T-helper 17 cell (primary cell): ENCODE data around the gene PARD3. TPM values are rescaled to one million over a fixed set of nuclear protein-coding genes. Genes with fewer than 3 reads are reported as not detected.
"Not testable (repeated sequence)": the region's sequence is repeated elsewhere in the genome, so short reads cannot be mapped to it uniquely, and the experiment has no call there.

Source experiments
- ATAC-seq: fragments of 150-1000 bp; cut with Tn5 transposase; 2 replicates; pipeline ENCODE4 v1.10.0; 2021; ENCODE audit warnings: mild to moderate bottlenecking, moderate library complexity
- DNase-seq, 3 donors: peaks; one replicate each; pipeline versions ENCODE4 v3.0.0 to v3.0.0-alpha.2; 2020 to 2021
- H3K9me3 ChIP-seq: one replicate; pipeline ENCODE4 v1.7.0; 2013; ENCODE audit warnings: low read length, mild to moderate bottlenecking; ENCODE audit not compliant: control insufficient read depth, poor library complexity, severe bottlenecking
- H3K27ac Mint-ChIP-seq: one replicate; pipeline ENCODE4 v1.8.0; 2022; ENCODE audit warnings: mild to moderate bottlenecking, moderate library complexity, mixed read lengths
- H3K27me3 Mint-ChIP-seq: one replicate; pipeline ENCODE4 v1.8.0; 2022; ENCODE audit warnings: mixed read lengths
- H3K36me3 Mint-ChIP-seq: one replicate; pipeline ENCODE4 v1.8.0; 2022; ENCODE audit warnings: low read depth, mixed read lengths
- H3K4me1 Mint-ChIP-seq: one replicate; pipeline ENCODE4 v1.8.0; 2022; ENCODE audit warnings: mild to moderate bottlenecking, mixed read lengths
- H3K4me3 Mint-ChIP-seq: one replicate; pipeline ENCODE4 v1.8.0; 2022; ENCODE audit warnings: mild to moderate bottlenecking, moderate library complexity, mixed read lengths
- total RNA-seq, 4 donors: library from RNA in 2 of 4; stranded (reverse) in 2 of 4; gene quantifications; one replicate each; pipeline ENCODE4 v1.2.3 and lab custom pipeline; 2022 to 2026

PARD3 gene
- total RNA-seq, 2 donors from 2014 or later, result 0.32 to 8.2 TPM

- Mint-ChIP-seq H3K27me3 (peaks cover 4% of the 10 kb centered on the region), H3K36me3 (no peaks in the 10 kb centered on the region), H3K4me3 (no peak overlapping the region), H3K27ac (no peak overlapping the region), H3K4me1 (no peaks in the 10 kb centered on the region)
- H3K9me3 ChIP-seq, result no peaks in the 10 kb centered on the region
- no peak for DNase-seq
- ATAC-seq, result no peak
Measured at GRCh38 chr10:34454590-34455261, 360.4 kb downstream of the PARD3 start.

- Mint-ChIP-seq H3K4me3 (no peak overlapping the region), H3K27me3 (peaks cover 5% of the 10 kb centered on the region), H3K4me1 (no peaks in the 10 kb centered on the region), H3K36me3 (no peaks in the 10 kb centered on the region), H3K27ac (no peak overlapping the region)
- no peaks in the 10 kb centered on the region for H3K9me3 ChIP-seq
- no peak for DNase-seq
- ATAC-seq, result no peak
Measured at GRCh38 chr10:34449836-34450235, 365.3 kb downstream of the PARD3 start.

GRCh38 chr10:34446049-34446448, 369.0 kb downstream of the PARD3 start:
- H3K27ac Mint-ChIP-seq, result no peak overlapping the region
- ATAC-seq (no peak), DNase-seq (no peak)
- H3K27me3 Mint-ChIP-seq, result peaks cover 16% of the 10 kb centered on the region
- no peaks in the 10 kb centered on the region for H3K9me3 ChIP-seq
- H3K4me1 Mint-ChIP-seq, result no peaks in the 10 kb centered on the region
- H3K36me3 Mint-ChIP-seq, result no peaks in the 10 kb centered on the region
- H3K4me3 Mint-ChIP-seq, result no peak overlapping the region

GRCh38 chr10:34444223-34445183, 370.6 kb downstream of the PARD3 start:
- H3K27ac Mint-ChIP-seq, result no peak overlapping the region
- no peak overlapping the region for H3K4me3 Mint-ChIP-seq
- H3K4me1 Mint-ChIP-seq, result no peaks in the 10 kb centered on the region
- H3K9me3 ChIP-seq, result no peaks in the 10 kb centered on the region
- H3K27me3 Mint-ChIP-seq, result peaks cover 18% of the 10 kb centered on the region
- no peak for ATAC-seq
- H3K36me3 Mint-ChIP-seq, result no peaks in the 10 kb centered on the region
- no peak for DNase-seq

- not testable (repeated sequence) for H3K27ac Mint-ChIP-seq, H3K4me3 Mint-ChIP-seq, H3K36me3 Mint-ChIP-seq, H3K9me3 ChIP-seq, ATAC-seq, H3K4me1 Mint-ChIP-seq, DNase-seq
- H3K27me3 Mint-ChIP-seq, result peaks cover 13% of the 10 kb centered on the region
Measured at GRCh38 chr10:34439386-34439785, 375.7 kb downstream of the PARD3 start.

GRCh38 chr10:34438741-34439140, 376.4 kb downstream of the PARD3 start:
- Mint-ChIP-seq H3K4me1 (no peaks in the 10 kb centered on the region), H3K27ac (no peak overlapping the region), H3K36me3 (no peaks in the 10 kb centered on the region), H3K27me3 (peaks cover 12% of the 10 kb centered on the region), H3K4me3 (no peak overlapping the region)
- H3K9me3 ChIP-seq, result no peaks in the 10 kb centered on the region
- ATAC-seq (no peak), DNase-seq (no peak)

- Mint-ChIP-seq H3K27ac (no peak overlapping the region), H3K4me1 (no peaks in the 10 kb centered on the region), H3K27me3 (peaks cover 14% of the 10 kb centered on the region), H3K4me3 (no peak overlapping the region), H3K36me3 (no peaks in the 10 kb centered on the region)
- DNase-seq, result no peak
- no peak for ATAC-seq
- H3K9me3 ChIP-seq, result no peaks in the 10 kb centered on the region
Measured at GRCh38 chr10:34437906-34438305, 377.2 kb downstream of the PARD3 start.

GRCh38 chr10:34434119-34434594, 380.9 kb downstream of the PARD3 start:
- H3K4me3 Mint-ChIP-seq, result no peak overlapping the region
- ATAC-seq, result no peak
- H3K36me3 Mint-ChIP-seq, result no peaks in the 10 kb centered on the region
- no peak overlapping the region for H3K27ac Mint-ChIP-seq
- no peaks in the 10 kb centered on the region for H3K4me1 Mint-ChIP-seq
- peaks cover 13% of the 10 kb centered on the region for H3K27me3 Mint-ChIP-seq
- no peak for DNase-seq
- H3K9me3 ChIP-seq, result no peaks in the 10 kb centered on the region

GRCh38 chr10:34433241-34434076, 381.6 kb downstream of the PARD3 start:
- no peak overlapping the region for H3K4me3 Mint-ChIP-seq
- peaks cover 13% of the 10 kb centered on the region for H3K27me3 Mint-ChIP-seq
- H3K27ac Mint-ChIP-seq, result no peak overlapping the region
- ATAC-seq (no peak), DNase-seq (no peak)
- no peaks in the 10 kb centered on the region for H3K4me1 Mint-ChIP-seq
- no peaks in the 10 kb centered on the region for H3K9me3 ChIP-seq
- H3K36me3 Mint-ChIP-seq, result no peaks in the 10 kb centered on the region

- Mint-ChIP-seq H3K36me3 (no peaks in the 10 kb centered on the region), H3K4me3 (no peak overlapping the region), H3K27me3 (peaks cover 13% of the 10 kb centered on the region), H3K4me1 (no peaks in the 10 kb centered on the region), H3K27ac (no peak overlapping the region)
- H3K9me3 ChIP-seq, result no peaks in the 10 kb centered on the region
- ATAC-seq, result no peak
- DNase-seq, result no peak
Measured at GRCh38 chr10:34432589-34432988, 382.5 kb downstream of the PARD3 start.

- DNase-seq (no peak), ATAC-seq (no peak)
- Mint-ChIP-seq H3K27me3 (peaks cover 13% of the 10 kb centered on the region), H3K4me3 (no peak overlapping the region), H3K36me3 (no peaks in the 10 kb centered on the region), H3K27ac (no peak overlapping the region), H3K4me1 (no peaks in the 10 kb centered on the region)
- H3K9me3 ChIP-seq, result no peaks in the 10 kb centered on the region
Measured at GRCh38 chr10:34430685-34431084, 384.4 kb downstream of the PARD3 start.

GRCh38 chr10:34428501-34428900, 386.6 kb downstream of the PARD3 start:
- H3K9me3 ChIP-seq, result no peaks in the 10 kb centered on the region
- no peak overlapping the region for H3K27ac Mint-ChIP-seq
- DNase-seq, result no peak
- no peaks in the 10 kb centered on the region for H3K4me1 Mint-ChIP-seq
- no peak for ATAC-seq
- H3K4me3 Mint-ChIP-seq, result no peak overlapping the region
- no peaks in the 10 kb centered on the region for H3K36me3 Mint-ChIP-seq
- peaks cover 6% of the 10 kb centered on the region for H3K27me3 Mint-ChIP-seq

GRCh38 chr10:34427911-34428216, 387.2 kb downstream of the PARD3 start:
- H3K36me3 Mint-ChIP-seq, result no peaks in the 10 kb centered on the region
- no peak overlapping the region for H3K27ac Mint-ChIP-seq
- DNase-seq, result no peak
- H3K27me3 Mint-ChIP-seq, result peaks cover 6% of the 10 kb centered on the region
- H3K9me3 ChIP-seq, result no peaks in the 10 kb centered on the region
- peaks cover 2% of the 10 kb centered on the region for H3K4me1 Mint-ChIP-seq
- no peak overlapping the region for H3K4me3 Mint-ChIP-seq
- no peak for ATAC-seq
